NCI-H2171 (cell line): Measurements from ENCODE around the gene HEG1.
"Not testable (repeated sequence)": the region's sequence is repeated elsewhere in the genome, so short reads cannot be mapped to it uniquely, and the experiment has no call there.

Experiments
- DNase-seq: peaks from one replicate; lab custom pipeline; 2025; lab: John Stamatoyannopoulos, UW

Gene HEG1

GRCh38 chr3:124986192-124987143, 69.3 kb downstream of the HEG1 start:
- no peak for DNase-seq

- no peak for DNase-seq
Measured at GRCh38 chr3:124985349-124985748, 70.4 kb downstream of the HEG1 start.

GRCh38 chr3:124984754-124985153, 71.0 kb downstream of the HEG1 start:
- DNase-seq: no peak

GRCh38 chr3:124982855-124983254, 72.9 kb downstream of the HEG1 start:
- no peak for DNase-seq

GRCh38 chr3:124981472-124981871, 74.3 kb downstream of the HEG1 start:
- no peak for DNase-seq

- no peak for DNase-seq
Measured at GRCh38 chr3:124978627-124979026, 77.2 kb downstream of the HEG1 start.

- DNase-seq: no peak
Measured at GRCh38 chr3:124976383-124976782, 79.4 kb downstream of the HEG1 start.

- no peak for DNase-seq
Measured at GRCh38 chr3:124974691-124975090, 81.1 kb downstream of the HEG1 start.

- DNase-seq: no peak
Measured at GRCh38 chr3:124973290-124973689, 82.5 kb downstream of the HEG1 start.

- no peak for DNase-seq
Measured at GRCh38 chr3:124972457-124972856, 83.3 kb downstream of the HEG1 start.

GRCh38 chr3:124969963-124970722, 85.7 kb downstream of the HEG1 start:
- DNase-seq: no peak

GRCh38 chr3:124969190-124969589, 86.6 kb downstream of the HEG1 start:
- no peak for DNase-seq

- DNase-seq: no peak
Measured at GRCh38 chr3:124967964-124968363, 87.8 kb downstream of the HEG1 start.

GRCh38 chr3:124966521-124967445, 89.0 kb downstream of the HEG1 start:
- no peak for DNase-seq

- no peak for DNase-seq
Measured at GRCh38 chr3:124965413-124965812, 90.4 kb downstream of the HEG1 start.

- DNase-seq: no peak
Measured at GRCh38 chr3:124964387-124964786, 91.4 kb downstream of the HEG1 start.

- DNase-seq: no peak
Measured at GRCh38 chr3:124963755-124964154, 92.0 kb downstream of the HEG1 start.

GRCh38 chr3:124962403-124962940, 93.3 kb downstream of the HEG1 start:
- DNase-seq: no peak

- no peak for DNase-seq
Measured at GRCh38 chr3:124960698-124961097, 95.1 kb downstream of the HEG1 start.

- DNase-seq: no peak
Measured at GRCh38 chr3:124960105-124960504, 95.7 kb downstream of the HEG1 start.

- DNase-seq: not testable (repeated sequence)
Measured at GRCh38 chr3:124957951-124958350, 97.8 kb downstream of the HEG1 start.
